Panc1 (cell line): ENCODE measurements around the gene SYT2.

Experiments
- CTCF ChIP-seq: fragments of 450-650 bp; IDR thresholded peaks from 2 replicates; pipeline ENCODE4 v1.5.1; 2017; ENCODE audit warnings: mild to moderate bottlenecking
- POLR2AphosphoS5 ChIP-seq: IDR thresholded peaks from 2 replicates; pipeline ENCODE4 v1.6.1; 2012; ENCODE audit warnings: mild to moderate bottlenecking, low read depth, low read length, moderate library complexity
- REST ChIP-seq, 2 experiments: IDR thresholded peaks; 2 replicates each; pipeline ENCODE4 v1.6.1; 2011 to 2012; ENCODE audit warnings: low read depth in 2 of 2, control low read depth in 1 of 2, low read length in 1 of 2, mild to moderate bottlenecking in 1 of 2, moderate library complexity in 1 of 2; ENCODE audit not compliant: insufficient read depth in 1 of 2
- SIN3A ChIP-seq: IDR thresholded peaks from 2 replicates; pipeline ENCODE4 v1.6.1; 2012; ENCODE audit warnings: low read depth, mild to moderate bottlenecking, low read length, moderate library complexity, borderline replicate concordance; ENCODE audit not compliant: insufficient read depth
- TCF7L2 ChIP-seq: IDR thresholded peaks from 2 replicates; pipeline ENCODE4 v1.6.1; 2011; ENCODE audit warnings: mild to moderate bottlenecking, low read depth, low read length, inconsistent platforms

DNA sequence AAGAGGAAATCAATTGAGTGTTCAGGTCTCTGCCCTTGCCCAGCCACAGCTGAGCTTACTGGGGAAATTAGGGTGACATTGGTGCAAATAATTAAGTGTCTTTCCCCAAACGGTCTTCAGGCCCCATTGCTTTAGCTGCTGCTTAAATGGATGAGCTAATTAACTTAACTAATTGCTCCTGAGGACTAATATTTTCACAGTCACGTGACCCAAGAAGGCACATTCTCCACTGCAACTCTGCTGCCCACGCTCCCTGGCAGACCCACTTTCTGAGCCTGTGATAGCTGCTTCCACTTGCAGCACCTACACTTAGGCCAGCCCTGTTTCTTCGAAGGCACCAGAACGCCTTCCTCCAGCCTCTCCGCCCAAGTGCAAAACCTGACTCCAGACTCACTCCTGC is 56.2 kb downstream of the SYT2 start:
- TF ChIP-seq POLR2AphosphoS5 (no peak), CTCF (no peak), TCF7L2 (no peak), SIN3A (no peak), REST (IDR thresholded peaks at IDR 0.05; ENCODE audit: insufficient read depth in 1 of 2, low read depth in 2 of 2, low read length in 1 of 2) (no peak)
